Stimulated activated CD4-positive, alpha-beta T cell treated with anti-CD3 and anti-CD28 coated beads, Interleukin-1b, Interleukin-23, amount 100 ng/mL, for 4 hours (primary cell): ENCODE measurements around the gene ADNP2.

Source experiments
- DNase-seq, 2 donors: peaks; one replicate each; pipeline ENCODE4 v3.0.0-alpha.2; 2020; ENCODE audit warnings: low read depth in 2 of 2

ADNP2 gene

DNA sequence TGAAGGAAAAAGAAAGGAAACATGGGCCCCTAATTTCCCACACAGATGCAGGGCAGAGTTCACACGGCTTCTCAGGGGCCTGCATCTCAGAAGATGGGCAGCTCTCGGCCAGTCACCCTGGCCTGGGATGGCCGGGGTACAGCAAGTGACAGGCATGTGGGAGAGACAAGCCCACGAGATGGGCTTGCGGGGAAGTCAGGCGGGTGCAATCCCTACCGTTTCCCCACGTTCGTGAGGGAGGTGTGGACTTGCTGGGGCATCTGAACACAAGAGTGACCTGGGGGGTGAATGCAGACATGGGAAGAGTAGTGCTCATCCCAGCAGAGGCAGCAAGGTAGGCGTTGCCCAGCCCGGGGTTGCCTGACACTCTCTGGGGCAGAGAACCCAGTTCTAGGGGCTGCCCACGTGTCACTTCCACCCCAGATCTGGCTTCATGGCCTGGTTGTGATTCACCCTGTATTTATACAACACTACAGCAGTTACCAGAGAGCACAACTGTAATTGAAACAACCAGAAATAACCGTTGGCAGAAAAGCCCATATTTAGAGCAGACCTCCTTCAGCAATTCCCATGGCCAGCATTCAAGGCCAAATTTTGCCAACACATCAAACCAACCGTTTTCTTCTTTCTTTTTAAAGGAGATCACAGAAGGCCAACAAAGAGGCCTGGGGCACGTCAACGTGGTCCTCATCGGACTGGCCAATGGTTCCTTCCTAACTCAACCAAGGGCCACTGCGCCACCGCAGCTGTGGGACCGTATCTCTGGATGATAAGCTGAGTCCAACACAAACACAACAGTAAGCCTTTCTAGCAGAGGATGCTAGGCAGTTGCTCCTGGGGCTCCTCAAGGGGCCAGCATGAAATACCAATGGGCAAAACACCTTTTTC is 79.8 kb downstream of the ADNP2 start:
- no peak for DNase-seq

DNA sequence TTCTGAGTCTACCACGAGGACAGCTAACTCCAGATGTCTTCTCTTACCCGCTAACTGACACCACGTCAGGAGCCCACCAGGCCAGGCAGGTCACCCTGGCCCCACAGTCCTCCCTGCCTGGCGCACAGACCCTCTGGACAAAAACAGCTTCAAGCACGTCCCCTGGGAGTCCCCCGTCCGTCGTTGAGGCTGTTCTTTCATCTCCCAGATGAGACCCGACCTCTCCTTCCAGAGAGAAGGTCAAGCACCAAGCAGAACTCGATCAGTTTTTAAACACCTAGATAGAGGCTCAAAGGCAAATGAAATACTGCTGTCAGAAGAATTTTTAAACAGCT is 80.4 kb downstream of the ADNP2 start:
- DNase-seq: no peak
